Measurements from ENCODE around the gene HDAC10.

The HDAC10 gene

DNA sequence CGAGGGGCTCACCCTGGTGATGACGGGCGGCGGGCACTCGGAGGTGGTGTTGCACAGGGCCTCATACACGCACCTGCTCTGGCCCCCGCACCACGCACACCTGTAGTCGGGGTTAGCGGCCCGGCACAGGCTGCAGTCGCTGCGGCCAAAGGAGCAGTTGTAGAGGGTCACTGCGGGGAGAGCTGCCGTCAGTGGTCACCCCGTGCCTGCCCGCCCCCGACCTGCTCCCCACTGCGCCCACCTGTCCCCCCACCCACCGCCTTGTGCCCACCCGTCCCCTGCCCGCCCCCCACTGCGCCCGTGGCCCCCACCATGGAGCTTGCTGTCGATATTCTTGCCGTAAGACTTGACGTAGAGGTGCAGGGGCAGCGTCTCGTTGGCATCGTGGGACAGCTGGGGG lies 32.8 kb upstream of the HDAC10 start:
- Histone ChIP-seq H3K27me3 (ENCODE audit: low read depth, low read length) (no peaks in the 10 kb centered on the region), H3K79me2 (ENCODE audit: low read length) (no peaks in the 10 kb centered on the region), H4K20me1 (ENCODE audit: insufficient read depth, low read length) (no peaks in the 10 kb centered on the region), H3K4me1 (ENCODE audit: low read length) (no peaks in the 10 kb centered on the region), H2AFZ (ENCODE audit: low read depth, low read length) (no peak overlapping the region), H3K9me3 (ENCODE audit: insufficient read depth, low read length) (no peaks in the 10 kb centered on the region), H3K9ac (ENCODE audit: low read length) (no peak overlapping the region), H3K4me2 (ENCODE audit: low read length) (no peak overlapping the region), H3K4me3 (ENCODE audit: low read length) (no peak overlapping the region), H3K27ac (ENCODE audit: low read length) (no peak overlapping the region), H3K36me3 (replicated peaks; ENCODE audit: low read depth, low read length) (peaks cover 3% of the 10 kb centered on the region)
- no peak for TF ChIP-seq EZH2phosphoT487 (IDR thresholded peaks at IDR 0.05; ENCODE audit: low read depth)
- TF ChIP-seq, protein P1, sequence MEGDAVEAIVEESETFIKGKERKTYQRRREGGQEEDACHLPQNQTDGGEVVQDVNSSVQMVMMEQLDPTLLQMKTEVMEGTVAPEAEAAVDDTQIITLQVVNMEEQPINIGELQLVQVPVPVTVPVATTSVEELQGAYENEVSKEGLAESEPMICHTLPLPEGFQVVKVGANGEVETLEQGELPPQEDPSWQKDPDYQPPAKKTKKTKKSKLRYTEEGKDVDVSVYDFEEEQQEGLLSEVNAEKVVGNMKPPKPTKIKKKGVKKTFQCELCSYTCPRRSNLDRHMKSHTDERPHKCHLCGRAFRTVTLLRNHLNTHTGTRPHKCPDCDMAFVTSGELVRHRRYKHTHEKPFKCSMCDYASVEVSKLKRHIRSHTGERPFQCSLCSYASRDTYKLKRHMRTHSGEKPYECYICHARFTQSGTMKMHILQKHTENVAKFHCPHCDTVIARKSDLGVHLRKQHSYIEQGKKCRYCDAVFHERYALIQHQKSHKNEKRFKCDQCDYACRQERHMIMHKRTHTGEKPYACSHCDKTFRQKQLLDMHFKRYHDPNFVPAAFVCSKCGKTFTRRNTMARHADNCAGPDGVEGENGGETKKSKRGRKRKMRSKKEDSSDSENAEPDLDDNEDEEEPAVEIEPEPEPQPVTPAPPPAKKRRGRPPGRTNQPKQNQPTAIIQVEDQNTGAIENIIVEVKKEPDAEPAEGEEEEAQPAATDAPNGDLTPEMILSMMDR (IDR thresholded peaks at IDR 0.05; ENCODE audit: low read depth, low read length), result no peak

DNA sequence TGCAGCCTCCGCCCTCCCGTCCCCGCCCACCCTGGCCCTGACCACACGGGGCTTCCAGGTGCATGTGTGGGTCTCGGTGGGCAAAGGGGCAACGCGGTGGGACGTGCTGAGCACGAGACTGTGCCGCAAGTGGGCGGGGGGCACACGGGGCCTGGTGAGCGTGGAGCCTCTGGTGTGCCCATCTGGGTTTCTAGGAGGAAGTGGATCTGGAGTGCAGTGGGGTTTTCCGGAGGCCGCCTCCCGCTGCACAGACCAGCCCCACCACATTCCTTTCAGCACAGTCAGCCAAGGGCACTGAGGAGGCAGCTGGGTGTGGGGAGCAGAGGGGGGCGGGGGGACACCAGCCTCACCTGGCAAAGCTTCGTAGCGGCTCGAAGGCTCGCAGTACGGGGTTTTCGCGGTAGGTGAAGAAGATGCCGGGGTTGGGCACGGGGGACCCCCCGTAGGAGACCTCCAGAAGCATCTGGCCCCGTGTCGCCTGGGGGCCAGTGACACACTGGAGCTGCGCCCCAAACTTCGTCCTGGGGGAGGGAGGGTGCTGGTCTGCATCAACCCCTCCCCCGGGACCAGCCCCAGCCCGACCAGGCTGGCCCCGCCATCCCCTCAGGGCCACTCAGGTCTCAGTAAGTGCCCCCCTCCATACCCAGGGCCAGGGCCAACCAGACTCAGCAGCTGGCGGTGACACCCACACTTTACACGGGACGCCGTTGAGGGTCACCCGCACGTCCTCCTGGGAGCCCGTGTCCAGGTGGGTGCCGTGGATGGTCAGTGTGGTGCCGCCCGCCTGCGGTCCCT lies 31.5 kb upstream of the HDAC10 start:
- Histone ChIP-seq H3K9me3 (ENCODE audit: insufficient read depth, low read length) (no peaks in the 10 kb centered on the region), H3K36me3 (replicated peaks; ENCODE audit: low read depth, low read length) (peaks cover 3% of the 10 kb centered on the region), H3K4me2 (ENCODE audit: low read length) (no peak overlapping the region), H3K4me3 (ENCODE audit: low read length) (no peak overlapping the region), H3K27ac (ENCODE audit: low read length) (no peak overlapping the region), H2AFZ (ENCODE audit: low read depth, low read length) (no peak overlapping the region), H3K27me3 (ENCODE audit: low read depth, low read length) (no peaks in the 10 kb centered on the region), H3K4me1 (ENCODE audit: low read length) (no peaks in the 10 kb centered on the region), H4K20me1 (ENCODE audit: insufficient read depth, low read length) (no peaks in the 10 kb centered on the region), H3K79me2 (ENCODE audit: low read length) (no peaks in the 10 kb centered on the region), H3K9ac (ENCODE audit: low read length) (no peak overlapping the region)
- no peak for TF ChIP-seq EZH2phosphoT487 (IDR thresholded peaks at IDR 0.05; ENCODE audit: low read depth)

DNA sequence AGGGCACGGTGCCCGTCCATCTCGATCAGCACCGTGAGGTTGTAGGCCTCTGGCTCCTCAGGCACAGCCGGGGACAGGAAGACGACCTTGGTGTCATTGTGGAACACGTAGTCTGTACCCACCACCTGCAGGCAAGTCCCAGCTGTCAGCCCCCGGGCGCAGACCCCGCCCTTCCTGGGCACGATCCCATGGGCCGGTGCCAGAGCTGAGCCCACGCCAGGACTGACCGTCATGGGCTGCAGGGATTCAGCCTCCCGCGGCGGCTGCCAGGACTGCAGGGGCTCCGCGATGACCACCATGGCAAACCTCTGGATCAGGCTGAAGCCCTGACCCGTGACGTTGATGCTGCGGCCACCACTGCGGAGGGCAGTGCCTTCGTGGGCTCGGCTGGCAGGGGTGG lies 30.9 kb upstream of the HDAC10 start:
- no peak overlapping the region for H3K4me3 ChIP-seq (ENCODE audit: low read length)
- H3K27ac ChIP-seq (ENCODE audit: low read length), result no peak overlapping the region
- H3K4me2 ChIP-seq (ENCODE audit: low read length), result no peak overlapping the region
- TF ChIP-seq EZH2phosphoT487 (IDR thresholded peaks at IDR 0.05; ENCODE audit: low read depth), result no peak
- TF ChIP-seq, protein P1 (IDR thresholded peaks at IDR 0.05; ENCODE audit: low read depth, low read length), result no peak
- no peaks in the 10 kb centered on the region for H3K4me1 ChIP-seq (ENCODE audit: low read length)
- peaks cover 3% of the 10 kb centered on the region for H3K36me3 ChIP-seq (replicated peaks; ENCODE audit: low read depth, low read length)
- H3K79me2 ChIP-seq (ENCODE audit: low read length), result no peaks in the 10 kb centered on the region
- H3K9me3 ChIP-seq (ENCODE audit: insufficient read depth, low read length), result no peaks in the 10 kb centered on the region
- no peaks in the 10 kb centered on the region for H4K20me1 ChIP-seq (ENCODE audit: insufficient read depth, low read length)
- no peaks in the 10 kb centered on the region for H3K27me3 ChIP-seq (ENCODE audit: low read depth, low read length)
- H2AFZ ChIP-seq (ENCODE audit: low read depth, low read length), result no peak overlapping the region
- no peak overlapping the region for H3K9ac ChIP-seq (ENCODE audit: low read length)

DNA sequence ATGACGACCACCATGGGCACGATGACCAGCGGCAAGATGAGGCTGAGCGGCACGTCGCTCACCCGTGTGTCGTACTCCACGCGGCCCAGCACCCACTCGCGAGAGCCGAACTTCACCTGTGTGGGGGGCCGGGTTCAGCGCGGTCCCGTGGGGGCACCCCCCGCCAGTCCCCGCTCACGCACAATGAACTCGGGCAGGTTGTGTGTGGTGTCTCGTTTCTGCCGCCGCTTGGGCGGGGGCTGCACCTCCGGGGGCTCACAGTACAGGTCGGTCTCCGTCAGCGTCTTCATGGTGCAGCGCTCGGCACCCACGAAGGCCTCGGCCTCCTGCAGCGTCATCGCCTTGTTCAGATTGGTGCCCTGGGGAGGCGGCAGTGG lies 30.3 kb upstream of the HDAC10 start:
- Histone ChIP-seq H3K4me3 (ENCODE audit: low read length) (no peak overlapping the region), H3K79me2 (ENCODE audit: low read length) (no peaks in the 10 kb centered on the region), H3K4me2 (ENCODE audit: low read length) (no peak overlapping the region), H3K9me3 (ENCODE audit: insufficient read depth, low read length) (no peaks in the 10 kb centered on the region), H3K9ac (ENCODE audit: low read length) (no peak overlapping the region), H3K36me3 (replicated peaks; ENCODE audit: low read depth, low read length) (peaks cover 6% of the 10 kb centered on the region), H3K4me1 (ENCODE audit: low read length) (0 out of 2 replicates have a peak, but pooled peaks cover 4% of the 10 kb centered on the region), H4K20me1 (ENCODE audit: insufficient read depth, low read length) (0 out of 2 replicates have a peak, but pooled peaks cover 2% of the 10 kb centered on the region), H2AFZ (ENCODE audit: low read depth, low read length) (no peak overlapping the region), H3K27ac (ENCODE audit: low read length) (no peak overlapping the region), H3K27me3 (ENCODE audit: low read depth, low read length) (no peaks in the 10 kb centered on the region)
- TF ChIP-seq EZH2phosphoT487 (IDR thresholded peaks at IDR 0.05; ENCODE audit: low read depth), result no peak
- TF ChIP-seq, protein P1 (IDR thresholded peaks at IDR 0.05; ENCODE audit: low read depth, low read length), result no peak

Measured in OCI-LY3 (cell line).